Keratinocyte (primary cell): ENCODE data around the gene SH3PXD2B.

Experiments
- CTCF ChIP-seq, 3 experiments: IDR thresholded peaks in 1 of 3; conservative IDR thresholded peaks in 1 of 3; optimal IDR thresholded peaks in 1 of 3; 2 replicates in 2 of 3; 3 replicates in 1 of 3; pipeline versions ENCODE3 to v1.5.1; 2011; ENCODE audit warnings: low read length in 3 of 3, mild to moderate bottlenecking in 3 of 3, moderate library complexity in 2 of 3, control low read depth in 1 of 3, inconsistent platforms in 1 of 3; ENCODE audit not compliant: insufficient read depth in 2 of 3; ENCODE audit errors: extremely low read depth in 1 of 3
- EZH2 ChIP-seq: IDR thresholded peaks from one replicate; pipeline ENCODE4 v1.6.1; 2012; ENCODE audit warnings: inconsistent platforms, mild to moderate bottlenecking, low read length, moderate library complexity

- TF ChIP-seq CTCF (optimal IDR thresholded peaks at IDR 0.05 in 1 of 3, IDR thresholded peaks at IDR 0.05 in 1 of 3, conservative IDR thresholded peaks at IDR 0.05 in 1 of 3; ENCODE audit: extremely low read depth in 1 of 3, insufficient read depth in 2 of 3, low read length in 3 of 3) (no peak), EZH2 (no peak)
These were observed 154.3 kb downstream of the SH3PXD2B start for GRCh38 chr5:172299916-172300439.
